Measurements from ENCODE around the gene PPFIA2. TPM values are rescaled to one million over a fixed set of nuclear protein-coding genes. Genes with fewer than 3 reads are reported as not detected.
A peak's percentile ranks its signal among the peaks of the same experiment; 100 is the strongest.

The PPFIA2 gene
- total RNA-seq, 4 donors from 2014 or later = 0.37 to 8.9 (median 0.55) TPM; not detected in 1

GRCh38 chr12:81208187-81208911, 550.8 kb downstream of the PPFIA2 start:
- Histone ChIP-seq H3K9me3 (no peaks in the 10 kb centered on the region), H3K27me3 (no peaks in the 10 kb centered on the region), H3K4me3 (no peak overlapping the region), H3K36me3 (no peaks in the 10 kb centered on the region), H3K4me1 (peaks cover 15 to 43% (median 20%) of the 10 kb centered on the region in 4 donors), H3K27ac (no peak overlapping the region)
- TF ChIP-seq CTCF (IDR thresholded peaks at IDR 0.05) (no peak), POLR2A (IDR thresholded peaks at IDR 0.05) (no peak), POLR2AphosphoS5 (IDR thresholded peaks at IDR 0.05) (no peak), EP300 (IDR thresholded peaks at IDR 0.05; ENCODE audit: low read depth) (no peak)
- in situ Hi-C loops (cut with MboI; ENCODE audit: low pct_ligation_motif_present in 1 of 4, low pct_unique_long_range_greater_than_20kb in 1 of 4, low sequenced_read_pairs in 3 of 4) (no loop called here), intact Hi-C loops (cut with DNase I; ENCODE audit: low total_unique reads) (no loop called here)
- 55 to 56% methylated on average over 8 to 9 of the region's 9 CpGs for WGBS, 2 donors (ENCODE audit: low coverage in 1 of 2)
- DNase-seq = peak; percentile 39
